Retina (tissue), 1 donor: ENCODE measurements around the gene ELMO2.
"Not testable (repeated sequence)": the region's sequence is repeated elsewhere in the genome, so short reads cannot be mapped to it uniquely, and the experiment has no call there.

ENCODE experiments used
- DNase-seq: peaks from one replicate; pipeline ENCODE4 v3.0.0-alpha.2; 2016

ELMO2 gene

GRCh38 chr20:46401478-46401860, 4.9 kb downstream of the ELMO2 start:
- DNase-seq, result no peak

- no peak for DNase-seq
Measured at GRCh38 chr20:46400828-46401477, 5.5 kb downstream of the ELMO2 start.

- DNase-seq, result no peak
Measured at GRCh38 chr20:46400253-46400652, 6.2 kb downstream of the ELMO2 start.

- no peak for DNase-seq
Measured at GRCh38 chr20:46399401-46399800, 7.0 kb downstream of the ELMO2 start.

GRCh38 chr20:46398963-46399362, 7.5 kb downstream of the ELMO2 start:
- no peak for DNase-seq

GRCh38 chr20:46396052-46396740, 10.2 kb downstream of the ELMO2 start:
- no peak for DNase-seq

GRCh38 chr20:46394872-46395760, 11.3 kb downstream of the ELMO2 start:
- DNase-seq, result no peak

- DNase-seq, result no peak
Measured at GRCh38 chr20:46393967-46394366, 12.4 kb downstream of the ELMO2 start.

GRCh38 chr20:46388937-46389336, 17.5 kb downstream of the ELMO2 start:
- no peak for DNase-seq

- no peak for DNase-seq
Measured at GRCh38 chr20:46388201-46388836, 18.1 kb downstream of the ELMO2 start.

- not testable (repeated sequence) for DNase-seq
Measured at GRCh38 chr20:46387054-46387453, 19.4 kb downstream of the ELMO2 start.

GRCh38 chr20:46378412-46379009, 27.9 kb downstream of the ELMO2 start:
- no peak for DNase-seq

- DNase-seq, result no peak
Measured at GRCh38 chr20:46377518-46377917, 28.9 kb downstream of the ELMO2 start.

- no peak for DNase-seq
Measured at GRCh38 chr20:46376196-46376785, 30.1 kb downstream of the ELMO2 start.

- DNase-seq, result no peak
Measured at GRCh38 chr20:46375771-46376170, 30.6 kb downstream of the ELMO2 start.

GRCh38 chr20:46374383-46374782, 32.0 kb downstream of the ELMO2 start:
- no peak for DNase-seq

- no peak for DNase-seq
Measured at GRCh38 chr20:46371656-46372055, 34.8 kb downstream of the ELMO2 start.

- DNase-seq, result no peak
Measured at GRCh38 chr20:46368902-46369268, 37.5 kb downstream of the ELMO2 start.

GRCh38 chr20:46367967-46368901, 38.2 kb downstream of the ELMO2 start:
- DNase-seq, result no peak

- no peak for DNase-seq
Measured at GRCh38 chr20:46367234-46367633, 39.2 kb downstream of the ELMO2 start.

GRCh38 chr20:46366826-46367225, 39.6 kb downstream of the ELMO2 start:
- DNase-seq, result no peak
